ENCODE results near the gene AATF.

DNA sequence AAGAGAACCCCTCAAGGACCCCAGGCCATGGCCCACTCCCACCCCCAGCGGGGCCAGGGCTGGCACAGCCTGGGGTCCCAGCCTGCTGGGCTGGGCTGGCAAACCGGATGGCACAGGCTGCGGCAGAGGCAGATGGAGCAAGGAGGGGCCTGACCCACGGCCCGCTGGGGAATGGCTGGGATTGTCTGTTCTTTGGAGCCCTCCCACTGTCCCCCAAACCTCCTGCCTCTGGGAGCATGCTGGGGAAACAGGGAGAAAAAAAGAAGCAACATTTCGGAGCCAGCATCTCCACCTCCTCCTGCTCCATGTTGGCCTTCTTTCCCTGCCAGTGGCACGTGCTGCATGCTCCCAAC, 48.6 kb upstream of the AATF start:
- TF ChIP-seq GATA2 (IDR thresholded peaks at IDR 0.05; ENCODE audit: low read depth, low read length) (no peak), GATA3 (IDR thresholded peaks at IDR 0.05; ENCODE audit: low read depth, low read length) (no peak)

All from SH-SY5Y (cell line).